ENCODE data around the gene EIF2AK3. TPM values are rescaled to one million over a fixed set of nuclear protein-coding genes. Genes with fewer than 3 reads are reported as not detected.
"Not testable (repeated sequence)": the region's sequence is repeated elsewhere in the genome, so short reads cannot be mapped to it uniquely, and the experiment has no call there.

EIF2AK3 gene
- total RNA-seq, 8 experiments from 2014 or later = 17.7 to 39.8 (median 25.0) TPM

DNA sequence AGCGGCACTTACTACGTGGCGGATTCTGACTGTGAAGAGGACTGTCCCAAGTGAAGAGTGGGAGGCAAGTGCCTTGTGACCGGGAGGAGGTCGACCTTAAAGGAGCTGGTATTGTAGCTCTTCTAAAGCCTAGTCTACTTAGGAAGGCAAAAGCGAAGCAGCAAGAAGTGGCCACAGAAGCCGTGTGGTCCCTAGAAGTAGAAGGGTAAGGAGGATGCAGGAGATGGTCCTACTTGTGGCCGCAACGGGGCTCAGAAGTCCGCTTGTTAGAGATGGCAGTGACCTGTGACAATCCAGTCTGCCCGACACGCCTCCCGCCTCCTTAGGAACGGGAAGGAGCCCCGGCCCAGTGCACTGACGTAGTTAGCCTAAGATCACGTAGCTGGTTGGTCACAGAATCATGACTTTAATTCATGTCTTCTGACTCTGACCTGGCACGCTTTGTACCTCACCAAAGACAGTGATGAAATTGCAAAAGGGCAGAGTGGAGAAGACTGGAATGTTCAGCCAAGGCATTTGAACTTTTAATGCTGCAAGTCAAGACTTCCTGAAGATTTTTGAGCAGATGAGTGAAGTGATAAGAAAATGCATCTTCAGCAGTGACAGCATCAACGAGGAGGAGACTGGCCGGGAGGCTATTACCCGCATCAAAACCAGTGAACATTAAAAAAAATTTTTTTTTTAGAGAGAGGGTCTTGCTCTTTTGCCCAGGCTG is 749 bp upstream of the EIF2AK3 start:
- H3K4me1 ChIP-seq (replicated peaks in 1 of 2) = peaks cover 12% of the 10 kb centered on the region in 2 donors
- H3K4me3 ChIP-seq = peak overlapping the region; percentile 50 to 66 (median 56)
- 0 to 80% (median 4%) methylated on average over 1 to 10 of the region's 21 CpGs; no CpG with 5 or more reads in 1 of the 10 experiments for WGBS, 10 experiments
- H3K27ac ChIP-seq = peak overlapping the region; percentile 97 to 98
- ATAC-seq (replicated peaks in 6 of 8) = peak; percentile 56 to 73 (median 68)
- in situ Hi-C loops (cut with MboI; ENCODE audit: low pct_unique_long_range_greater_than_20kb in 2 of 9, low sequenced_read_pairs in 9 of 9, unreplicated experiment in 9 of 9) = no loop called here

DNA sequence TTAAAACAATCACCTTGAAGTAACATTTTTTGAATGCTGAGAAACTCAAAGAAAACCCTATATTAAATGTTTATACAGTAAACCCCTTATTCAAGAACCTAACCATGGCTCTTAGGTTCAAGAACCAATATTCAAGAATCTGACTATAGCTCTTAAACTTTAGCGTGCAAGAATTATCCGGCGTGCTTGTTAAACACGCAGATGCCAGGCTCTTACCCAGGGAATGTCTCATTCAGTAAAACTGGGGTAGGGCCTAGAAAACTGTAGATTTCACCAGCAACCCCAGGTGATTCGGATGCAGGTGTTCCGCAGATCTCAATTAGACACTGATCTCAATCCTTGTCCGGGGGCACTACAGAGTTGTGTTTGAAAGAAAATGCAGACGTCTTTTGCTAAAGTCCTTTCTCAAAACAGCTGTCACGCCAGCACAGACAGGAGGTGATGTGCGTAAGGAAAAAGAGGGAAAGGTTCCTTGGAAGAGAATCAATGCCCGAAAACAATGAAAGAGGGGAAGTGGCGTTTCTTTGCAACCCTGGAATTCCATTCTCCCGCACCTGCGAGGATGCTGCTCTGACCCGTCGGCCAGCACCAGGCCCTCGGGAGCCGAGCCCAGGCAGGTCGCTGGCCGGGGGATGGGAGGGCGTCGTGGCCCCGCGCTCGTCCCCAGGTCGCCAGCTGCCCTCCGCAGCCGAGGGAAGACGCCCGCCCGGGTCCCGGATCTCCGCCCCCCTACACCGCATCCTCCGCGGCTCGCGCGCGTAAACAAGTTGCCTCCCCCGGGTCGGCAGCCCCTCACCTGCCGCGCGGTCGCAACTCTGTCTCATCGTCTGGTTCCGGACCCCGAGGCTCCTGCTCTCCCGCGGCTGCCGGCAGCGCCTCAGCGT is 851 bp downstream of the EIF2AK3 start:
- in situ Hi-C loops (cut with MboI; ENCODE audit: low pct_unique_long_range_greater_than_20kb in 2 of 9, low sequenced_read_pairs in 9 of 9, unreplicated experiment in 9 of 9) = no loop called here
- peak overlapping the region; percentile 92 to 97 for H3K27ac ChIP-seq
- peak overlapping the region; percentile 79 to 97 (median 80) for H3K4me3 ChIP-seq
- ATAC-seq (replicated peaks in 6 of 8) = no peak
- 0 to 5% (median 1%) methylated on average over 1 to 11 of the region's 54 CpGs; no CpG with 5 or more reads in 2 of the 10 experiments for WGBS, 10 experiments
- H3K4me1 ChIP-seq (replicated peaks in 1 of 2) = peaks cover 12% of the 10 kb centered on the region in 2 donors

GRCh38 chr2:88624477-88624876 is 2.8 kb downstream of the EIF2AK3 start:
- WGBS, 10 experiments = 38 to 100% (median 67%) methylated on average over 1 to 4 of the region's 4 CpGs; no CpG with 5 or more reads in 2 of the 10 experiments
- ATAC-seq (replicated peaks in 6 of 8) = no peak
- no peak overlapping the region for H3K27ac ChIP-seq
- peaks cover 12% of the 10 kb centered on the region in 2 donors for H3K4me1 ChIP-seq (replicated peaks in 1 of 2)
- peak overlapping the region; percentile 79 to 97 (median 80) for H3K4me3 ChIP-seq
- in situ Hi-C loops (cut with MboI; ENCODE audit: low pct_unique_long_range_greater_than_20kb in 2 of 9, low sequenced_read_pairs in 9 of 9, unreplicated experiment in 9 of 9) = no loop called here

GRCh38 chr2:88623831-88624465 is 3.3 kb downstream of the EIF2AK3 start:
- H3K4me3 ChIP-seq = peak overlapping the region in 2 of 5 donors; percentile 80 to 97
- in situ Hi-C loops (cut with MboI; ENCODE audit: low pct_unique_long_range_greater_than_20kb in 2 of 9, low sequenced_read_pairs in 9 of 9, unreplicated experiment in 9 of 9); ATAC-seq (replicated peaks in 6 of 8); H3K27ac ChIP-seq: not testable (repeated sequence)
- WGBS, 10 experiments = 80 to 100% (median 94%) methylated on average over 2 to 6 of the region's 11 CpGs
- peaks cover 12% of the 10 kb centered on the region in 2 donors for H3K4me1 ChIP-seq (replicated peaks in 1 of 2)

GRCh38 chr2:88622307-88622706 is 5.0 kb downstream of the EIF2AK3 start:
- in situ Hi-C loops (cut with MboI; ENCODE audit: low pct_unique_long_range_greater_than_20kb in 2 of 9, low sequenced_read_pairs in 9 of 9, unreplicated experiment in 9 of 9) = no loop called here

DNA sequence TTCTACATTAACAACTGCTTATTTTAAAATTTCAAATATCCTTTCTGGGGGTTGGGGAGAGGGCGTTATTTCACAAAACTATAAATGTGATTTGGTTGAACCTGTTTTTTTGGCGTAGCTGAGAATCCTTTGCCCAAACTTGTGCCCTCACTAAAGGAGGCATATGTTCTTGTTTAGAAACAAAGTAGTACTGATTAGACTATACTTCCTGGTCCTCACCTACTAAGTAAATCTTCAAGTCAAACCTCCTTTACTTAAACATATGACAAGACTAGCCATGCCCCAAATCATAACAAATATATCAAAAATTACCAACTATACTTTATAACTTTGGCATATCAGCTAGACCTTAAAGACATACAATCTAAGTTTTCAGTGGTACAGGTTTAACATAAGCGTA is 5.8 kb downstream of the EIF2AK3 start:
- no peak for ATAC-seq (replicated peaks in 6 of 8)
- in situ Hi-C loops (cut with MboI; ENCODE audit: low pct_unique_long_range_greater_than_20kb in 2 of 9, low sequenced_read_pairs in 9 of 9, unreplicated experiment in 9 of 9) = no loop called here
- 84 to 100% (median 98%) methylated on average over 1 to 3 of the region's 3 CpGs for WGBS, 10 experiments
- Histone ChIP-seq H3K4me1 (replicated peaks in 1 of 2) (peaks cover 5 to 9% of the 10 kb centered on the region in 2 donors), H3K27ac (no peak overlapping the region), H3K4me3 (no peak overlapping the region)

More at GRCh38 chr2:88622307-88622706, 5.0 kb downstream of the EIF2AK3 start:
- no peak for ATAC-seq (replicated peaks in 6 of 8)
- H3K4me3 ChIP-seq = no peak overlapping the region
- H3K4me1 ChIP-seq (replicated peaks in 1 of 2) = peaks cover 5 to 9% of the 10 kb centered on the region in 2 donors
- 100% methylated on average over 1 of the region's 1 CpG; no CpG with 5 or more reads in 6 of the 10 experiments for WGBS, 10 experiments
- H3K27ac ChIP-seq = no peak overlapping the region

GRCh38 chr2:88620015-88620414 is 7.2 kb downstream of the EIF2AK3 start:
- 83 to 100% (median 100%) methylated on average over 1 of the region's 1 CpG; no CpG with 5 or more reads in 3 of the 10 experiments for WGBS, 10 experiments
- no peak overlapping the region for H3K4me3 ChIP-seq
- no peak for ATAC-seq (replicated peaks in 6 of 8)
- in situ Hi-C loops (cut with MboI; ENCODE audit: low pct_unique_long_range_greater_than_20kb in 2 of 9, low sequenced_read_pairs in 9 of 9, unreplicated experiment in 9 of 9) = no loop called here
- H3K27ac ChIP-seq = no peak overlapping the region
- H3K4me1 ChIP-seq (replicated peaks in 1 of 2) = peaks cover 0 to 4% of the 10 kb centered on the region in 2 donors

DNA sequence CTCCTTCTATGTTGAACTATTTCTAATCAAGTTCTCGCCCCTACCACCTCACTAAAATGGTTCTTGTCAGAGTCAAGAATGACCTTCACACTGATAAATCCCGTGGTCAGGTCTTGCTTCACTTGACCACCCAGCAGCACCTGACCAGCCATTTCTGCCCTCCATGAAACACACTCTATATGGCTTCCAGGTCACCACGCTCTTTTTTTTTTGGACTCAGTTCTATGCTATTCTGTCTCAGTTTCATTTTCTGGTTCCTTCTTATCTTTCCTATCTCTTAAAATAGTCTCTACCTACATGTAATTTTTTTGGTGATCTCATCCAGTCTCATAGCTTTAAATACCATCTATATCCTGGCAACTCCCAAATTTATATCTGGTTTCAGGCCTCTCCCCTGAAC is 11.4 kb downstream of the EIF2AK3 start:
- WGBS, 10 experiments = 80 to 100% (median 93%) methylated on average over 1 to 3 of the region's 3 CpGs; no CpG with 5 or more reads in 1 of the 10 experiments
- H3K27ac ChIP-seq = no peak overlapping the region
- H3K4me3 ChIP-seq = no peak overlapping the region
- in situ Hi-C loops (cut with MboI; ENCODE audit: low pct_unique_long_range_greater_than_20kb in 2 of 9, low sequenced_read_pairs in 9 of 9, unreplicated experiment in 9 of 9) = no loop called here
- no peaks in the 10 kb centered on the region for H3K4me1 ChIP-seq (replicated peaks in 1 of 2)
- ATAC-seq (replicated peaks in 6 of 8) = no peak

- ATAC-seq (replicated peaks in 6 of 8) = no peak
- Histone ChIP-seq H3K4me1 (replicated peaks in 1 of 2) (no peaks in the 10 kb centered on the region), H3K27ac (no peak overlapping the region), H3K4me3 (no peak overlapping the region)
- in situ Hi-C loops (cut with MboI; ENCODE audit: low pct_unique_long_range_greater_than_20kb in 2 of 9, low sequenced_read_pairs in 9 of 9, unreplicated experiment in 9 of 9) = no loop called here
- WGBS, 10 experiments = 85 to 100% (median 98%) methylated on average over 1 to 3 of the region's 3 CpGs; no CpG with 5 or more reads in 2 of the 10 experiments
These were observed 12.6 kb downstream of the EIF2AK3 start for GRCh38 chr2:88614497-88615157.

- Histone ChIP-seq H3K27ac (no peak overlapping the region), H3K4me1 (replicated peaks in 1 of 2) (no peaks in the 10 kb centered on the region), H3K4me3 (no peak overlapping the region)
- no peak for ATAC-seq (replicated peaks in 6 of 8)
- 88 to 100% (median 100%) methylated on average over 1 to 4 of the region's 4 CpGs; no CpG with 5 or more reads in 2 of the 10 experiments for WGBS, 10 experiments
- in situ Hi-C loops (cut with MboI; ENCODE audit: low pct_unique_long_range_greater_than_20kb in 2 of 9, low sequenced_read_pairs in 9 of 9, unreplicated experiment in 9 of 9) = no loop called here
These were observed 13.3 kb downstream of the EIF2AK3 start for GRCh38 chr2:88613921-88614320.

- no peak overlapping the region for H3K4me3 ChIP-seq
- ATAC-seq (replicated peaks in 6 of 8) = peak in 1 of 8 experiments; percentile 14
- H3K4me1 ChIP-seq (replicated peaks in 1 of 2) = no peaks in the 10 kb centered on the region
- no peak overlapping the region for H3K27ac ChIP-seq
- in situ Hi-C loops (cut with MboI; ENCODE audit: low pct_unique_long_range_greater_than_20kb in 2 of 9, low sequenced_read_pairs in 9 of 9, unreplicated experiment in 9 of 9) = no loop called here
- 40 to 100% (median 95%) methylated on average over 1 to 3 of the region's 3 CpGs; no CpG with 5 or more reads in 2 of the 10 experiments for WGBS, 10 experiments
These were observed 19.1 kb downstream of the EIF2AK3 start for GRCh38 chr2:88608184-88608583.

- WGBS, 10 experiments = 74 to 100% (median 94%) methylated on average over 1 to 2 of the region's 2 CpGs; no CpG with 5 or more reads in 2 of the 10 experiments
- H3K27ac ChIP-seq = no peak overlapping the region
- ATAC-seq (replicated peaks in 6 of 8) = no peak
- no peaks in the 10 kb centered on the region for H3K4me1 ChIP-seq (replicated peaks in 1 of 2)
- H3K4me3 ChIP-seq = no peak overlapping the region
- in situ Hi-C loops (cut with MboI; ENCODE audit: low pct_unique_long_range_greater_than_20kb in 2 of 9, low sequenced_read_pairs in 9 of 9, unreplicated experiment in 9 of 9) = no loop called here
These were observed 19.8 kb downstream of the EIF2AK3 start for GRCh38 chr2:88607416-88607815.
